ENCODE data around the gene PIWIL1. TPM values are rescaled to one million over a fixed set of nuclear protein-coding genes. Genes with fewer than 3 reads are reported as not detected.

Gene PIWIL1
- total and polyA plus RNA-seq, 2 donors (not counting 3 experiments of a cell fraction or from before 2014, with no cell fraction given), result not detected

Other genes starting within 250 kb of the PIWIL1 start
- not detected in 2 replicates for gene FZD10, start 175.4 kb upstream of the PIWIL1 start, total RNA-seq
- gene FZD10, start 175.4 kb upstream of the PIWIL1 start, polyA plus RNA-seq, result not detected in 2 replicates

Measured in endothelial cell of umbilical vein (primary cell).